DMS53 treated with DMSO at 0.1 percent for 48 hours (cell line): ENCODE measurements around the gene MTMR12.

Experiments used
- DNase-seq: peaks from one replicate; lab custom pipeline; 2025; ENCODE audit not compliant: unreplicated experiment; lab: John Stamatoyannopoulos, UW

MTMR12 gene

GRCh38 chr5:32312595-32313332 is at the start of gene MTMR12:
TSS of gene MTMR12 (minus strand) at chr5:32312939. CDS start at chr5:32312838, 101 bp downstream.
- DNase-seq = peak; percentile 95

DNA sequence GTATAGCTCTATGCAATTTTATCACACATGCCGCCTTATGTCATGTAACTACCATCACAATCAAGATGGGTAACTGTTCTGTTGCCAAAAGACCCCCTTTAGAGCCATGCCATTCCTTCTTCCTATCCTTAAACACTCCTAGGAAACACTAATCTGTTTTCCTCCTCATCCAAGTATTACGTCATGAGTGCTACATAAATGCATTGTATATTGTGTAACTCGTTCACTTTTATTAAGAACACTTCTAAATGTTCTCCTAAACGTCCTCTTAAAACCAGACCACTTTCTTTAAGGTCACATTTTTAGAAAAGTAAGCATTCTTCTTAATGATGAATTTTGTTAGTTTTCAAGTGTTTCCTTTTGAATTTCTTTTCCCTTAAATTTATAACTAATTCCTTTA is 49.8 kb upstream of the MTMR12 start:
- no peak for DNase-seq

GRCh38 chr5:32360906-32361305 is 48.2 kb upstream of the MTMR12 start:
- DNase-seq = no peak

- no peak for DNase-seq
These were observed 45.9 kb upstream of the MTMR12 start for GRCh38 chr5:32358611-32359010.

- DNase-seq = no peak
These were observed 44.9 kb upstream of the MTMR12 start for GRCh38 chr5:32357658-32358057.

GRCh38 chr5:32355686-32356085 is 42.9 kb upstream of the MTMR12 start:
- no peak for DNase-seq

- no peak for DNase-seq
These were observed 40.7 kb upstream of the MTMR12 start for GRCh38 chr5:32353420-32353819.

DNA sequence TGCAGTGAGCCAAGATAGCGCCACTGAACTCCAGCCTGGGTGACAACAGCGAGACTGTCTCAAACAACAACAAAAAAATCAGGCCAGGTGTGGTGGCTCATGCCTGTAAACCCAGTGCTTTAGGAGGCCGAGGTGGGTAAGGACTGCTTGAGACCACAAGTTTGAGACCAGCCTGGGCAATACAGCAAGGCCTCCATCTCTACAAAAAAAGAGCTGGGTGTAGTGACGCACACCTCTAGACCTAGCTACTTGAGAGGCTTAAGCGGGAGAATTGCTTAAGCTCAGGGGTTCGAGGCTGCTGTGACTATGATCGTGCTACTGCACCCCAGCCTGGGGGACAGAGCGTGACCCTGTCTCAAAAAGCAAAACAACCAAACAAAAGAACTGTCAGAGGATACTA is 39.9 kb upstream of the MTMR12 start:
- DNase-seq = no peak

GRCh38 chr5:32346869-32347268 is 34.1 kb upstream of the MTMR12 start:
- DNase-seq = no peak

GRCh38 chr5:32343058-32343672 is 30.4 kb upstream of the MTMR12 start:
- DNase-seq = no peak

DNA sequence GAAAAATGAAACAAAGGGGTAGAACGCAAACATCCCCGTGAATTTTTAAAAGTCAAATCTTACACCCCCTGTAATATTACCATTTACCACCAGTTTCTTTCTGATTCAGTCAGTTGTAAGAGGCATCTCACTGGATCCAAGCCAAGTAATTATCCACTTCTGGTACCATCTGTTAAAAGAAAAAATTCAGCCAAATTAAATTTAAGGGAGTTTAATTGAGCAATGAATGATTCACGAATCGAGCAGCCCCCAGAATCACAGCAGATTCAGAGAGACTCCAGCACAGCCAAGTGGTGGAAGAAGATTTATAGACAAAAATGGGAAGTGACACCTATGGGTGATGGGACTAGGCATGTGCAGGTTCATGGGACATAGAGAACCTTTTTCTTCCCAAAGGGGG is 29.9 kb upstream of the MTMR12 start:
- no peak for DNase-seq

- DNase-seq = no peak
These were observed 27.1 kb upstream of the MTMR12 start for GRCh38 chr5:32339878-32340277.

DNA sequence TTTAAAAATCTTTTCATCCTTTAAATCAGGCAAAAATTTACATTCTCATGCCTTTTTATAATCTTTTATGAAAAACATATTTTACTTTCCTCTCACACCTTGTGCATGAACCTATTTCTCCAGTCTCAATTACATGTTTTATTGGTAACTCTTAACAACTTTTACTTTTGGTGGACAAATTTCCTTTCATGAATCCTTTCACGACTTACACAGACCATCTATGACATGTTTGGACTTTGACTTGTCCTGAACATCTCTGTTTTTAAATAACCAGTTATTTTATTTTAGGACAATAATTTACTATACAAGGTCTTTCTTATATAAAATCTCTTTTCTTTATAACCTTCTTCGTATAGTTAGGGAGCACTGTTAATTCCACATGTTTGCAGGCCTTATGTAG is 26.5 kb upstream of the MTMR12 start:
- no peak for DNase-seq

GRCh38 chr5:32332966-32333365 is 20.2 kb upstream of the MTMR12 start:
- DNase-seq = no peak

- DNase-seq = no peak
These were observed 19.6 kb upstream of the MTMR12 start for GRCh38 chr5:32332361-32332760.

DNA sequence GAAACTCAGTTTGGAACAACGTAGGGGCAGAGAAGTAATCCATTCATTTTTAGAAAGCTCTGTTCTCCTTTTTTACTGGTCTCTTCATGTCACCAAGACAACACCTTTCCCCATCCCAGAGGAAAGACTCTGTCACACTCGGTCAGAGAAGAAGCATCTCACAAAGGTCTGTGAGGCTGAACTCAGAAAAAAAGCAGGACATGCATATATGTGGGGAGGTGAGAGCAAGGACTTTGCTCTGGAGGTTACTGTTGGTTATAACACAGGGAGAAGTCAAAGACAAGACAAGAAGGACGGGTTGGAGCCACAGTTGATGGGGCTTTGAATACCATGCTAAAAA is 19.2 kb upstream of the MTMR12 start:
- no peak for DNase-seq

DNA sequence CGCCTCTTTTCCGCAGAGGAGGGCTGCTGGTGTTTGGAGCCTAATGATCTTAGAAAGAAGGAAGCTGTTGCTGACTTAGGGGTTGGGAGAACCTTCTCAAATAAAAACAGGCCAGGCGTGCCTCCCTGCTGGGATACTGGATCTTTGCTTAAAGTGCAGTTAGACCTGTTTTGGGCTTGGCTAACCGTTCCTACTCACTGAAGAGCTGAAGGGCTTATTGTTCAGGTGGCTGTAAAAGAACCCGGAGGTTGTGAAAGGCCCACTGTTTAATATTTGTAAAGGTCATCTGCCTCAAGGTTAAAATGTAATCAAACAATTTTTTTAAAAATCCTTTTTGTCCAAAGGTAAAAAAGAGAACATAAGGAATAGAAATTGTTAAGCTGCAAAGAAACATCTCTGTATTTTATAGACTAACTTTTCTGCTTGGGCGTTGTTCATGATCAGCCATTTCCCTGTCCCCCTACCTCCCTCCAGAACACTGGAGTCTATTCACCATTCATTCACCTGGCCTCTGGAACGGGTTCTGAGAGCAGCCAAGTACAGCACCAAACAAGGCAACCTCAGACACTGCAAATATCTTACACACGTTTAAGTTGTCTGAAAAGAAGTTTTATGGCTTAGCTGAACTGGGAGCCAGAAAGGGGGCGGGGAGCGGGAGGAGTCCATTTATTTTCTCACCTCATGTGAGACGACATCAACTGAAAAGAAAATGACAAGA is 18.6 kb upstream of the MTMR12 start:
- DNase-seq = no peak

- DNase-seq = no peak
These were observed 17.6 kb upstream of the MTMR12 start for GRCh38 chr5:32330126-32330971.

DNA sequence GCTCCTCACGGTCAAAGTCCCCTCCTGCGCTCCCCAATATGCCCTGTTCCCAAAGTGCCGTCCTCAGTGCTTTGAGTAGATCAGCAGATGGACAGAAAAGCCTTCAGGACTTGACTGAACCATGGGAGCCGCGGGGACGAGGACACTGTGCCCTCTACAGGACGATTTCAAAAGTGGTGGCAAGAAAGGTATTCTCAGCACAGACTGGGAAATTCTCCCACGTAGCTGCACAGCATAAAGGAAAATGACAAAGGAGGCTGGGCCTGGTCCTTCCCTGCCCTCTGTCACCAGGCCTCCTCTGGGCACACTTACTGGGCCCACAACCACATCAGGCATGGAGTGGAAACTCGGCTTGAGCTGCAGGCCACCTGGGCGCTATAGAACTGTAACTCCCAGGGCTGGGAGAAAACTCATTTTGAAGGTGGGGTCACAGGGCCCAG is 16.7 kb upstream of the MTMR12 start:
- DNase-seq = peak; percentile 53

DNA sequence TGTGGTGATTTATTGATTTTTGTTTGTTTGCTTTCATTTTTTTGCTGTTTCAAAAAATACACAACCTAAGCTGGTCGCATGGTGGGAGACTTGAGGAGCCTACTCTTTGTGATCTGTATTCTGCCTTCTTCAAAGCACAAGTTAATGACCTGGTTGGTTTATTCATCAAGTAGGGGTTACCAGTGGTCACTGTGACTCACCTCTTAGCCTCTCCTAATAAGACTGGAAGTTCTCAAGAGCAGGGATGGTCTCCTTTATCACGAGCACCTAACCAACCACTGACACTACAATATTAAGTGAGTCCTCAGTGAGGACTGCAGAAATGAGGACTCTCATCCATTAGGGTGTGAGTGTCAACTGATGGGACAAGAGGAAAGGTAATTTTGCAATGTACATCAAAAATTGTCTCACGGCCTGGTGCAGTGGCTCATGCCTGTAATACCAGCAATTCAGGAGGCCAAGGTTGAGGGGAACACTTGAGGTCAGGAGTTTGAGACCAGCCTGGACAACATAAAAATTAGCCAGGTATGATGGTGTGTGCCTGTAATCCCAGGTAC is 13.6 kb upstream of the MTMR12 start:
- no peak for DNase-seq

- no peak for DNase-seq
These were observed 12.9 kb upstream of the MTMR12 start for GRCh38 chr5:32325616-32326015.
